GM18519 (cell line): Measurements from ENCODE around the gene NUMBL.
"Not testable (repeated sequence)": the region's sequence is repeated elsewhere in the genome, so short reads cannot be mapped to it uniquely, and the experiment has no call there.

ENCODE experiments used
- ATAC-seq: cut with Tn5 transposase; IDR thresholded peaks from one replicate; pipeline ENCODE4 v1.9.1; 2021; ENCODE audit warnings: mild to moderate bottlenecking, moderate library complexity; ENCODE audit not compliant: unreplicated experiment, low FRiP score

Gene NUMBL

DNA sequence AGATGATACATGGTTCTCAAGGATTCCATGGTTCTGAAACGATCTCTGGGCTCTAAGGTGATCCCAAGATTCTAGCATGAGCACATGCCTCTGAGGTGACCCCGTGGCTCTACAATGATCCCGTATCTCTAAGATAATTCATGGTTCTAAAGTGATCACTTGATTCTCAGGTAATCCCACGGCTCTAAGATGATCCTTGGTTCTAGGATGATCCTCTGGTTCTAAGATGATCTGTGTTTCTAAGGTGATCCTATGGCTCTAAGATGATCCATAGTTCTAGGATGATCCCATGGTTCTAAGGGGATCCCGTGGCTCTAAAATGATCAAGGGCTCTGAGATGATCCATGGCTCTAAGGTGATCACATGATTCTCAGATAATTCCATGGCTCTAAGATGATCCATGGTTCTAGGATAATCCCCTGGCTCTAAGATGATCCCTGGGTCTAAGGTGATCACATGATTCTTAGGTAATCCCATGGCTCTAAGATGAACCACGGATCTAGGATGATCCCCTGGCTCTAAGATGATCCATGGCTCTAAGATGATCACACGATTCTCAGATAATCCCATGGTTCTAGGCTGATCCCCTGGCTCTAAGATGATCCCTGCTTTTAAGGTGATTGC is 21.3 kb downstream of the NUMBL start:
- no peak for ATAC-seq

DNA sequence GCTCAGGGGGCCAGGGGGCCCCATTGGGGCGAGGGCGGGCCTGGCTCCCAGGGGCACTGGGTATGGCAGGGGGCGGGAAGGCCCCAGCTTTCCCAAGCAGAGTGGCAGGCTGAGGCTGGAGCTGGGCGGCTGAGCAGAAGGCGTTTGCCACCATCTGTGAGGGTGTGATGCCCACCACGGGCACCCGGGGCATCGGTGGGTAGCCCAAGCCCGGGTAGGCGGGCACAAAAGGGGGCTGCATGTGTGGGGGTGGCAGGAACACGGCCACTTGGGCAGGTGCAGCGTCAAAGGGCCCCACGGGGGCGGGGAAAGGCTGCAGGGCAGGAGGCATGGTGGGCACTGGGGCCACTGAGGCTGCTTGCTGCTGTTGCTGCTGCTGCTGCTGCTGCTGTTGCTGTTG is 22.8 kb downstream of the NUMBL start:
- no peak for ATAC-seq

DNA sequence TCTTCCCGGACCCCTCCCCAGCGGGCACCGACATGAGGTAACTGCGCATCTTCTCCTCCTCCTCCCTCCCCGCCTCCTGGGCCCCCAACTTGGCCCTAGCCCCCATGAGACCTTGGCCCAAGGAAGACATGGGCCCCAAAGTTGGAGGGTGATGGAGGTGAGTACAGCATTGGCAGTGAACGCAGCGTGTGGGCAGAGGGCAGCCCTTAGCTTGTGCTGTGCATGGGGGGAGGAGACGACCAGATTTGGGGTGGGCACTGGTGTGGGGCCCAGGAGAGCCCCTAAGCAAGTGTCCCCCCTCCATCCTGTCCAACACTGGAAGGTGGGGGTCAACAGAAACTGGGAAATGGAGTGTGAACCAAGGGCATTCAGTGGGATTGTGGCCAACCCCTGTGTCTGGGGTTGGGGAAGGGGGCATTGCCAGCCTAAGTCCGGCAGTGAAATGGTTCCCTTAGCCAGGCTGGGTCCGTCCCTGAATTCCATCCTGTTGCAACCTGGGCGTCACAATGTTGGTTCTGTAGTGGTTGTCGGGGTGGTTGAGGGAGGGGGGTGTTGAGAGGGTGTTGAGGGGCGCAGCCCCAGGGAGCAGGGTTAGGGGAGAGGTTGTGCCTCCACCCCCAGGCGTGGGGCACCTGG is 23.5 kb downstream of the NUMBL start:
- ATAC-seq: no peak

DNA sequence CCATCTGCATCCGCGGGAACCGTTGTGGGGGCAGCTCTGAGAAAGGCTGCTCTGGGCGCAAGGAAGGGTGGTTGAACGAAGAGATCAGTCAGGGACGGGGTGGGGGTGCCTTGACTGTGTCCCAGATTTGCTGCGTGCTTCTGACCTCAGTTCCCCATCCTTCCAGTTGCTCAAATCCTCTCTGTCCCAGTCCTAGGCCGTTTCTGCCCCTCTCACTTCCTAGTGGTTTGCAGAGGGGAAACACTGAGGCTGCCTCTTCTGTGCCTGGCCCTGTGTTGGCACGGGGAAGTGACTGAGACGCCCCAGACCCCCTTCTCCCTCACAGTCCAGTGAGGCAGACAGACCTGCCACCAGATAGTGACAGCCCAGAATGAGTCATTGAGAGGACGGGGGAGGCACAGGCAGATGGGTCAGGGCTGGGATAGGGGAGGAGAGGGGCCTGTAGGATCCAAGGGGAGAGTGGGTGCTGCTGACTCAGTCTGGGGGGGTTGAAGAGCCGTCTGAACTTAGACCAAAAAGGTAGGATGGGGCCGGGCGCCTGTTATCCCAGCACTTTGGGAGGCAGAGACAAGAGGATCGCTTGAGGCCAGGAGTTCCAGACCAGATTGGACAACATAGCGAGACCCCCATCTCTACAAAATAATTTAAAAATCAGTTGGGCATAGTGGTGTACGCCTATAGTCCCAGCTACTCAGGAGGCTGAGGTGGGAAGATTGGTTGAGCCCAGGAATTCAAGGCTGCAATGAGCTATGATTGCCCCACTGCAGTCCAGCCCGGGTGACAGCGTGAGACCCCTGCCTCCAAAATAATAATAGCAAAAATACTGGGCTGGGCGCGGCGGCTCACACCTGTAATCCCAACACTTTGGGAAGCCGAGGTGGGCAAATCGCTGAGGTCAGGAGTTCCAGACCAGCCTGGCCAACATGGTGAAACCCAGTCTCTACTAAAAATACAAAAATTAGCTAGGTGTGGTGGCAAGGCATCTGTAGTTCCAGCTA is 26.5 kb downstream of the NUMBL start:
- ATAC-seq: no peak

DNA sequence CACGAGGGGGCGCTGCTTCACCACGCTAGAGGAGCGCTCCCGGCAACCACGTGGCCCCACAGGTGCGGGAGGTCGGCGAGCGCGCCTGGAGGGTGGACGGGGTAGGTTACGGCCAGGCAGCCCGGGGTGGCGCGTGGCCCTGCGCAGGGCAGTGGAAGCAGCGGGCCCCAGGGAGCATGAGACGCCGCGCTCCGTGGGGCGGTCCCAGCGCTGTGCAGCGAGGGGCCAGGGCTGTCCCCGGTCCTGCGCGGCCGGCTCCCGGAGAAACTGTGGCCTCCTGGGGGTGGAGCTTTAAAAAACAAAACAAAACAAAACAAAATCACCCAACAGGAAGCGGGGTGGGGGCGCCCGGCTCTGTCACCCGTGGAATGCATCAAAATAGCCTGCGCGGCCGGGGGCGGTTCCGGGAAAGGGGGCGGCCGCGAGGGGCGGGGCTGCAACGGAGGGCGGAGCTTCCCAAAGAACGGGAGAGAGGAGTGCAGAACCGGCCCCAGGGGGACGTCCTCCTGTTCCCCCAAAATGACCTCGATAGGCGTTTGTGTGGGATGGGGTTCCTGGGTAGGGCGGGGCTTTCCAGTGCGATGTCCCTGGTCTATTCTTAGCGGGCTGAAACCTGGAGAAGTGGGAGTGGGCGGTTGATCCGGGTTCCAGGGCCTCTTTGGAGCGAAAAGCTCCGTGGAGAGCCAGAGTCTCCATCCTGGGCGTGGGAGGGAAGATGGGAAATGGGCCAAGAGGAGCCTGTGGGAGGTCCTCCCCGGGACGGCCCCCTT is 27.3 kb downstream of the NUMBL start:
- peak; percentile 70 for ATAC-seq

DNA sequence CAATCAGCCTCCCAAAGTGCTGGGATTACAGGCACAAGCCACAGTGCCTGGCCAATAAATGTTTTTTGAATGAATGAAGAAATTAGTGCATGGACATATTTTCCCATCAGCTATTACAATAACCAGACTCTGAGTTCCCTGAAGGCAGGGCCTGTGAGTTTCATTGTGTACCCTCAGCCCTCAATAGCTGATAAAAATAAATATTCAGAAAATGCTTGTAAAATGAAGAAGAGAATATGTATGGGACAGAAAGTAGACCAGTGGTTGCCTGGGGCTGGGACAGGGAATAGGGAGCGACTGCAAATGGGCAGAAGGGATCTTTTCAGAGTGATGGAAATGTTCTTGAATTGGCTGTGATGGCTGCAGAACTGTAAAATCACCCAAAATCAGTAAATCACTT is 28.8 kb downstream of the NUMBL start:
- no peak for ATAC-seq

DNA sequence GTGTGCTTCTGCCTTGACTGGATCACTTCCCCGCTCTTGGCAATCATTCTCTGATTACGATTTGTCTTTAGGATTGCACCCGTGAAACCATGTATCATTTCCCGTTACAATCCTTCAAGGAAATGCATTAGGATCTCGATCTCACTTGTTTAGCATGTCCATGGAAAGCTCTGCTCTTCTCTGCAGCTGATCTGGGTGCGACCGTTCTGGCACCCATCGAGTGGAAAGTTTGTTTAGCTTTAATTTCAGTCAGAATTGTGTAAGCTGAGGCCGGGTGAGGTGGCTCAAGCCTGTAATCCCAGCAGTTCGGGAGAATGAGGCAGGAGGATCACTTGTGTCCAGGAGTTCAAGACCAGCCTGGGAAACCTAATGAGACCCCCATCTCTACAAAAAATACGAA is 30.9 kb downstream of the NUMBL start:
- ATAC-seq: no peak

DNA sequence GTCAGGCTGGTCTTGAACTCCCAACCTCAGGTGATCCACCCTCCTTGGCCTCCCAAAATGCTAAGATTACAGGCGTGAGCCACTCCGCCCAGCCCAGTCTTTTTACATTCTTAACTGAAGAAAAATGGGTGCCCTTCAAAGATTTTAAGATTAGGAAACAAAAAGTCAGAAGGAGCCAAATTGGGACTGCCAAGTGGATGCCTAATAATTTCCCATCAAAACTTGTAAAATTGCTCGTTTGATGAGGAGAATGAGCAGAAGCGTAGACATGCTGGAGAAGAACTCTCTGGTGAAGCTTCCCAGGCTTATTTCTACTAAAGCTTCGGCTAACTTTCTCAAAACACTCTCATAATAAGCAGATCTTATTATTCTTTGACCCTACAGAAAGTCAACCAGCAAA is 31.3 kb downstream of the NUMBL start:
- no peak for ATAC-seq

DNA sequence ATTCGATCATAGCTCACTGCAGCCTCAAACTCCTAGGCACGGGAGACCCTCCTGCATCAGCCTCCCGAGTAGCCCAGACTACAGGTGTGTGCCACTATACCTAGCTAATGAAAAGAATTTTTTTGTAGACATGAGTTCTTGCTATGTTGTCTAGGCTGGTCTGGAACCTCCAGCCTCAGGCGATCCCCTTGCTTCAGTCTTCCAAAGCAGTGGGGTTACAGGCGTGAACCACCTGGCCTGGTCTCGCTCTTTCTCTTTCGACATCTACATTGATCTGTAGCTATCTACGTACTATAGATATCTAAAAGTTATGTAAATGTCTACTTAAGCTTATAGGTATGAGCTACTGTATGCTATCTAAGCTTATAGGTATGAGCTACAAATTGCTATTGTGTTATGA is 32.4 kb downstream of the NUMBL start:
- ATAC-seq: no peak

DNA sequence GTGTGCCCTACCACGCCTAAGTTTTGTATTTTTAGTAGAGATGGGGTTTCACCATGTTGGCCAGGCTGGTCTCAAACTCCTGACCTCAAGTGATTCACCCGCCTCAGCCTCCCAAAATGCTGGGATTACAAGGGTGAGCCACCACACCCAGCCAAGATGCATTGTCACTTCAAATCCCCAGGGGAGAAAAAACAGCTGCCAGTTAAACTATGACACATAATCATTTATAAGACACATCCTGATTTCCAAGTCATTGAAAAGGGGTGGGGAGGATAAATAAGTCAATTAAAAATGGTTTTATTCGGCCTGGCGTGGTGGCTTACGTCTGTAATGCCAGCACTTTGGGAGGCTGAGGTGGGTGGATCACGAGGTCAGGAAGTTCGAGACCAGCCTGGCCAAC is 34.8 kb downstream of the NUMBL start:
- ATAC-seq: not testable (repeated sequence)

DNA sequence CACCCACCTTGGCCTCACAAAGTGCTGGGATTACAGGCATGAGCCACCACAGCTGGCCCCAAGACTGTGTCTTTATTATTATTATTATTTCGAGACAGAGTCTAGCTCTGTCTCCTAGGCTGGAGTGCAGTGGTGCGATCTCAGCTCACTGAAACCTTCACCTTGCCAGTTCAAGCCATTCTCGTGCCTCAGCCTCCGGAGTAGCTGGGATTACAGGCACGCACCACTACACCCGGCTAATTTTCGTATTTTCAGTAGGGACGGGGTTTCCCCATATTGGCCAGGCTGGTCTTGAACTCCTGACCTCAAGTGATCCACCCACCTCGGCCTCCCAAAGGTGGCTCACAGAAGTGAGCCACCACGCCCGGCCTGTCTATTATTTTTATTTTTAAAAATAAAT is 38.1 kb downstream of the NUMBL start:
- not testable (repeated sequence) for ATAC-seq

DNA sequence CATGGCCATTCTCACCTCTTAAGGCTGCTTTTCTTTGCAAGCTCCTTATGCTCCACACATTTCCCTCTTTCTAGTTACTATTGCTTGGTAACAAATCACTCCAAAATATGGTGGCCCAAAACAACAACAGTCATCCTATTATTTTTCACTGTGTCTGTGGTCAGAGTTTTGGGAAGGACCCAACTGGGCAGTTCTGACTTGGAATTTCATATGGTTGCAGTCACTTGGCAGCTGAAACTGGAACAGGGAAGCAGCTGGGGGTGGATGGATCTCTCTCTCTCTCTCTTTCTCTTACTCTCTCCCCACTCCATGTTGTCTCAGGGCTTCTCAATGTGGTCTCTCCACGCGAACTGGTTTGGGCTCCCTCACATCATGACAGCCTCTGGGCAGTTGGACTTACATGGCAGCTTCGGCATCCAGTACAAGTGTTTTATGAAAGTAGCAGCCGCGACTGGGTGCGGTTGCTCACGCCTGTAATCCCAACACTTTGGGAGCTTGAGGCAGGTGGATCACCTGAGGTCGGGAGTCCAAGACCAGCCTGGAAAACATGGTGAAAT is 39.6 kb downstream of the NUMBL start:
- ATAC-seq: no peak

DNA sequence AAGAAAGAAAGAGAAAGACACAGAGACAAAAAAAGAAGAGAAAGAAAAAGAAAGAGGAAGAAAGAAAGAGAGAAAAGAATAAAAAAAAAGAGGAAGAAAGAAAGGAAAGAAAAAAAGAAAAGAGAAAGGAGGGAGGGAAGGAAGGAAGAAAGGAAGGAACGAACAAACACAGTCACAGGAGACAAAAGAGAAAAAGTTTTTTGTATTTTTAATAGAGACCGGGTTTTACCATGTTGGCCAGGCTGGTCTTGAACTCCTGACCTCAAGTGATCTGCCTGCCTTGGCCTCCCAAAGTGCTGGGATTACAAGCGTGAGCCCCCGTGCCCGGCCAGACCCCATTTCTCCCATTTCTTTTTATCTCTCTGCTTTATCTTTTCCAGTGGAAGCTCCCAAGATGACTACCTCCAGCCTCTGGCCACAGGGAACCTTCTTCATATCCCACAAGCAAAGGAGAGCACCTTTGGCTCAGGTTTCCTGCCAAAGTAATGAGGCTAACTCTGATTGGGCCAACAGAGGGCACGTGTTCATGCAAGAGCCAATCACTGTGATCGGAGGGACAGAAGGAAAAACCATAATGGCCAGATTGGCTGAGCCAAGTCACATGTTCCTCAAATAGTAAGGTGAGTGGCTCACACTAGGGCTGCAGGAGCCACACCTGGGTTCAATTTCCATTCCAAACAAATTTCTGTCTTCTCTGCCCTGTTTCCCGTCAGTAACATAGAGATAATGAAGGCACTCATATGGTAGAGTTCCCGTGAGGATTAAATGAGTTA is 40.4 kb downstream of the NUMBL start:
- not testable (repeated sequence) for ATAC-seq

DNA sequence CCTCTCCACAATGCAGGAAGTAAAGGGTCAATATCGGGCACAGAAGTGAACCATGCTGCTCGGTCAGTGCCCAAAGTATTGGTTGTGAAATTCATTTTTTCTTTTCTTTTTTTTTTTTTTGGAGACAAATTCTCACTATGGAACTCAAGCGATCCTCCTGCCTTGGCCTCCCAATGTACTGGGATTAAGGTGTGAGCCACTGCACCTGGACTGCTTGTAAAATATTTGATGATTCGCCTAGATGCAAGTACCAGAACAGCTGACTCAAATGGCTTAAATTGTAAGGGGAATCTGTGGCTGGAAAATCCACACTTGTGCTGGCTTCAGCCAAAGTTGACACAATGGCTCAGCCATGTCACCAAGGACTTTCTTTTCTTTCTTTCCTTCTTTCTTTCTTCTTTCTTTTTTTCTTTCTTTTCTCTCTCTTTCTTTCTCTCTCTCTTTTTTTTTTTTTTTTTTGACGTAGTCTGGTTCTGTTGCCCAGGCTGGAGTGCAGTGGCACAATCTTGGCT is 43.7 kb downstream of the NUMBL start:
- ATAC-seq: no peak

DNA sequence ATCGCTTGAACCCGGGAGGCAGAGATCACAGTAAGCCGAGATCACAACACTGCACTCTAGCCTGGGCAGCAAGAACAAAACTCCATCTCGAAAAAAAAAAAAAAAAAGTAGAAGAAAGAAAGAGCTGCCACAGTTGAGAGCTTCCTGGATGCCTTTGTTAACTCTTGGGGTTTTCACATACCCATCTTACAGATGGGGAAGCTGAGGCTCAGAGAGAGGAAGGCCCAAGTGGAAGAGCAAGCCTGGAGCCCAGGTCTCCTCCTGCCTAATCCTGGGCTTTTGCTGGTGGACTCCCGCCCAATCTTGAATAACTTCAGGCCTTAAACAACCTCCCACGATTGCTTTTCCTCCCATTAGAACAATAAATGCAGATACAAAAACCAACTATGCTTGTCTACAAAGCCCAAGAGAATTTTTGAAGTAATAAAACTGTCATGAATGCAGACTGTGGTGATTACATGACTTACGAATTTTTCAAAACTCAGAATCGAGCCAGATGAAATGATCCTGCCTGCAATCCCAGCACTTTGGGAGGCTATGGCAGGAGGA is 47.6 kb downstream of the NUMBL start:
- no peak for ATAC-seq

DNA sequence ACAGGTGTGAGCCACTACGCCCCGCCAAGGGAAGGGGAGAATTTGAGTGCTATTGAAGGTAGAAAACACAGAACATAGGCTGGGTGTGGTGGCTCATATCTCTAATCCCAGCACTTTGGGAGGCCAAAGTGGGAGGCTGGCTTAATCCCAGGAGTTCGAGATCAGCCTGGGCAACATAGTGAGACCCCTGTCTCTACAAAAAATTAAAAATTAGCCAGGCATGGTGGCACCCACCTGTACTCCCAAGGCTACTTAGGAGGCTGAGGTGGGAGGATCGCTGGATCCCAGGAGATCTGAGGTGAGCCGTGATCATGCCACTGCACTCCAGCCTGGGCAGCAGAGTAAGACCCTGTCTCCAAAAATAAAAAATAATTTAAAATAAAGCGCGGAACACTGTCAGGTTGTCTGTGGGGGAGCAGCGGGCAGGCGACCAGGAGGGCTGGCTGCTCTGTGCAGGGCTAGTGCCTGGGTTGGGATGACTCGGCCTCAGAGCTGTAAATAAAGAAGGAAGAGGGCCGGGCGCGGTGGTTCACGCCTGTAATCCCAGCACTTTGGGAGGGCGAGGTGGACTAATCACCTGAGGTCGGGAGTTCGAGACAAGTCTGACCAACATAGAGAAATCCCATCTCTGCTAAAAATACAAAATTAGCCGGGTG is 48.3 kb downstream of the NUMBL start:
- ATAC-seq: no peak

DNA sequence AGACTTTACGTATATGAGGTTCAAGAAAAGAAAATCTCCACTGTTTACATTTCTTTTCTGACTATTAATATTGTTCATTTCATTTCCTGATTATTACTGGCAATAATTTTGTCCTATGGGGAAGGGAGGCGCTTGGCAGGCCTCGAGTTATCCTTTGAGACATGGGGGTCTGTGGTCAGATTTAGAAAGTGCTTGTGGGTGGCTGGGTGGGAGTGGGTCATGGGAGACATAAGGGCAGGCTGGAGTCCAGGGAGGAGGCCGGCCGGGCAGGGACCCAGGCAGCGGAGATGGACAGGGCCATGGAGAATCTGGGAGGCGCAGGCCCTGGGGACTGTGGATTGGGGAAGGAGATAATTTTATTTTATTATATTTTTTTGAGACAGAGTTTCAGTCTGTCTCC is 49.2 kb downstream of the NUMBL start:
- no peak for ATAC-seq

DNA sequence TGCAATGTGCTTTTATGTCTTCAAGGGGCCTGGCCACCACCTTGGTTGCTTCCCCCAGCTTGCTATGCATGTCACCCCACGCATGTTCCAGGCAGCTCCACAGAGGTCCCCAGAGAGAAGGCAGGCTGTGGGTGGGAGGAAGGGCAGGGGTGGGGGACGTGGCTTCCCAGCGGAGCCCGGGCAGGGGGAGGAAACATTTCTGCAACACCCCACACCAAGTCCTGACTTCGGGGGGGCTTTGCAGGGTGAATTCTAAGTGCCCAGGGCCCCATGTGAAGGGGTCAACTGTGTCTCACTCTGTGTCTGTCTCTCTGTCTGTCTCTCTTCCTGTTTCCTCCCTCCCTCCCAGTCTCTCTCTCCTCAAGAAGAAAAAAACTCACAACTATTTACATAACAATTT is 49.7 kb downstream of the NUMBL start:
- no peak for ATAC-seq

DNA sequence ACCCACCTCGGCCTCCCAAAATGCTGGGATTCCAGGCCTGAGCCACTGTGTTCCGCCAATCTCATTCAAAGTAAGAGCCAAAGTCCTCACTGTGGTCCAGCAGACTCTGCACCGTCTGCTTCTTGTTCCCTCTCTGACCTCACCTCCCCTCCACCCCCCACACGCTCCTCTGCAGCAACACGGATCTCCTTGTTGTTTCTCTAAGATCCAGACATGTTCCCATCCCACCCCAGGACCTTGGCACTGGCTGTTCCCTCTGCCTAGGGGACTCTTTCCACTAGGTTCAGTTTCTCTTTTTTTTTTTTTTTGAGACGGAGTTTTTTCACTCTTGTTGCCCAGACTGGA is 50.8 kb downstream of the NUMBL start:
- no peak for ATAC-seq
